HG02759 (cell line): ENCODE data around the gene NPIPA3.
"Not testable (repeated sequence)": the region's sequence is repeated elsewhere in the genome, so short reads cannot be mapped to it uniquely, and the experiment has no call there.

Experiments used
- ATAC-seq: cut with Tn5 transposase; IDR thresholded peaks from one replicate; pipeline ENCODE4 v1.9.1; 2021; ENCODE audit warnings: mild to moderate bottlenecking, moderate library complexity; ENCODE audit not compliant: unreplicated experiment

The NPIPA3 gene

DNA sequence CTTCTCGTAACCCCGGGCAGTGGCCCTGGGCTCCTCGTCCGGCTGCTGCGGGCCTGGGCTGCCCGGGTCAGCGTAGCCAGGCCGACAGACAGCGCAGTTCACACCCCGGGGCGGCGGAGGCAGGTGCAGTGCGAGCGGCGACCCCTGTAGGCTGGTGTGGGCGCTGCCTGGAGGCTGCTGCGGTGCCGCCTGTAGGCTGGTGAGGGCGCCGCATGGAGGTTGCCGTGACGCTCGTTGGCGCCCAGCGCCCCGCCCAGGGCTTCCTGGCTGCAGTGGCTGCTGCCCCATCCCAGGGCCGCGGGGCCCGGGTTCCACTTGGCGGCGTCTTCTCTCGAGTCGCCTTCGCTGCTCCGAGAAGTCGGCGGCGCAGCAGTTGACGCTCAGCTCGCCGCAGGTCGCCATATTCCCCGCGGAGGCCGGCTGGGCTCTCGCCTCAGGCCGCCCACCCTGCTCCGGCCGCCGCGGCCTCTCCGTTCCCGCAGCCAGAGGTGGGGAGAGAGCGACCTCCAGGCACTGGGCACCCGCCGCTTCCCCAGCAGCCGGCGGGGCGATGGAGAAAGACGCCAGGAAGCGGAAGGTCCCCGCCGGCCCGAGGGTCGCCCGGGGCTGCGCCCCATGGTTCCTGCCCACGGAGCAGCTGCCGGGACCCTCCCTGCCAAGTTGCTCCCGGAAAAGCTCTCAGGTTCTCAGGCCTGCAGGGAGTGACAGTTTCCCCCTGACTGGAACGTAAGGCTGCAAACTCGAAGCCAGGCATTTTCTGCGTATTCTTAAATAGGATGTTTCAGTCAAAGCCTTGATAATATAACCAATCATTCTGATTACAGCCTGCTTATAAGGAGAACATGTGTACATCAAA lies at the start of gene NPIPA3:
NPIPA3 (plus strand) TSS at position 256 of the 856 bp plus-strand sequence. CDS start 5,533 bp downstream, outside the sequence.
- peak; percentile 99 for ATAC-seq

DNA sequence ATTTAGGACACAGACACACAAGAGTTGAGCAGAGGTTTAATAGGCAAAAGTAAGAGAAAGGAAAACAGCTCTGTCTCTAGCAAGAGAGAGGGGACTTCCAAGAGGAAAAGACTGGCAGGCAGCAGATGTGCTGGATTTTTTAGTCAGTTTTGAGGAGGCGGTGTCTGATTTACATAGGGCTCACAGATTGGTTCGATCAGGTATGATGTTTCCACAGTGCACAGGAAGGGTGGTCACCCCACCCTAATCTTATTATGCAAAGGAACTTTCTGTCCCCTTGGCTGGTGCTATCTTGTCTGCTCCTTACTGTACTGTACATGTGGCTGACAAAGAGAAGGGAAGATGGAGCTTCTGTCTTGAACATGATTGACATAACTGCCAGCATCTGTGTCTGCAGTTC lies 45.1 kb upstream of the NPIPA3 start:
- ATAC-seq, result peak; percentile 79

DNA sequence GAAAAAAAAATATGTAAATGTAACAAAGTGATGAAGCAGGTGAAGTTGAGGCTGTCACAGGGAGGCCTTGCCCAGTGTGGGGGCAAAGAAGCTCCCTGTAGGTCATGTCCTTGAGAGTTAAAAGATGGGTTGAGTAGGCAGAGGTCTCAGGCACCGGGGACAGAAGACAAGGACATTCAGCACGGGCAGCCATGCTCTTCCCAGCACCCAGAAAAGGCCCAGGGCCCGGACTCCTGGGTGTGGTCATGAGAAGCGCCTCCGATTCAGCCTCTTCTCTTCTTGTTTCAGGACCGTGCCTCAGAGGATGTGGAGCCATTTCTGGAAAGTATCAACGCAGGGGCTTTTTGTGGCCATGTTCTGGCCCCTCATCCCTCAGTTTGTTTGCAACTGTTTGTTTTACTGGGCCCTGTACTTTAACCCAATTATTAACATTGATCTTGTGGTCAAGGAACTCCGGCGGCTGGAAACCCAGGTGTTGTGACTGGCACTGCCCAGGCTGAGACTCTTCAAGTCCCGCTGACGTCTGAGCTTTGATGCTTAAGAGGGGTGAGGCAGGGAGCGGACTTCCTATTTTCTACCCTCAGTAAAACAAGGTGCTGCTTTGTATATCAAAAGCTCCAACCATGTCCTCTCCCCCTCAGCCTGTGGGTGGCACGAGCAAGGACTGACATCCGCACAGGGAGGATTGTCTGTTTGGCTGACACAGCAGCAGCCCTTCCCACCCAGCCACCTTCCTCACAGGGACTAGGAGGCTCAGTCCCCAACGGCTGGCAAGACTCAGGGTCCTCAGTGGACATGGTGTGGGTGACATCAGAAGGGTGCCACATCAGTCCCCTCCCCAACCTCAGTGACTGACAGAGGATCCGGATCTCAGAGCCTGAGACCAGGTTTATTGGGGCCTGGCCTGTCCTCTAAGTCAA lies 35.6 kb upstream of the NPIPA3 start:
- ATAC-seq, result no peak

DNA sequence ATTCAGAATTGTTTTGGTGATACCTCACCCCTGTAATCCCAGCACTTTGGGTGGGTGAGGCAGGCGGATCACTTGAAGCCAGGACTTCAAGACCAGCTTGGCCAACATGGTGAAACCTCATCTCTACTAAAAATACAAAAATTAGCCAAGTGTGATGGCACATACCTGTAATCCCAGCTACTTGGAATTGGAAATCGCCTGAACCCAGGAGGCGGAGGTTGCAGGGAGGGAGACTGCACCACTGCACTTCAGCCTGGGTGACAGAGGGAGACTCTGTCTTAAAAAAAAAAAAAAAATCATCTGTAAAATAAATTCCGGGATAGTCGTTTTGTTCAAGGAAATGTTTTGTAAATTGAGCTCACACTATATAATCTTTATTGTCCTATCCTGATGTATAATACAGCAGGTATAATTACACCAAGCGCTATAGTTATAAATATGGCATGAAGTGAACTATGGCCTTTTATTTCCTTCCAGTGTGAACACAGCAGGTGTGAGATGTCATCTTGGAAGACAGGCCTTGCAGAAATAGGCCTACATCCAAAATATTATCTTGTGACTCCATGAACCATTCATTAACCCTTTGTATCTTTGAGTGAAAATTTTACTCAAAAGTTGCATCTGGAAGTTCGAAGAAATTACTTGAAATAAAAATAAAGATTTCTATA lies 34.5 kb upstream of the NPIPA3 start:
- no peak for ATAC-seq

DNA sequence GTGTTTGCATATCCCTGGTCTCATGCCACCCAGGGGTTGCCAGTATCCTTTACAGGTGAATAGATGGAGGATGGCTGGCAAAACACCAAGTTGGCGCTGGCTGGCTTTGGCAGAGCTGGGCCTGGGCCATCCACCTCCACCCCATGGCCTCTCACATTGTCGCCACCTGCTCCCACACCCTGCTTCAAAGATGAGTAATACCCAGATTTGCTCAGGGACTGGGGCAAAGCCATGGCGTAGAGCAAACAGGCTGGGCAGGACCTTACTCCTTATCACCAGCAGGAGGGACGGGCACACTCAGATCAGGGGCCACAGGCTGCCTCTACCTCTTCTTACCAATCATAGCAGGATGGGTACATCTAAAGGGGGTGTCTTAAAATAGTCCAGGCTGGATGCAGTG lies 33.4 kb upstream of the NPIPA3 start:
- no peak for ATAC-seq

DNA sequence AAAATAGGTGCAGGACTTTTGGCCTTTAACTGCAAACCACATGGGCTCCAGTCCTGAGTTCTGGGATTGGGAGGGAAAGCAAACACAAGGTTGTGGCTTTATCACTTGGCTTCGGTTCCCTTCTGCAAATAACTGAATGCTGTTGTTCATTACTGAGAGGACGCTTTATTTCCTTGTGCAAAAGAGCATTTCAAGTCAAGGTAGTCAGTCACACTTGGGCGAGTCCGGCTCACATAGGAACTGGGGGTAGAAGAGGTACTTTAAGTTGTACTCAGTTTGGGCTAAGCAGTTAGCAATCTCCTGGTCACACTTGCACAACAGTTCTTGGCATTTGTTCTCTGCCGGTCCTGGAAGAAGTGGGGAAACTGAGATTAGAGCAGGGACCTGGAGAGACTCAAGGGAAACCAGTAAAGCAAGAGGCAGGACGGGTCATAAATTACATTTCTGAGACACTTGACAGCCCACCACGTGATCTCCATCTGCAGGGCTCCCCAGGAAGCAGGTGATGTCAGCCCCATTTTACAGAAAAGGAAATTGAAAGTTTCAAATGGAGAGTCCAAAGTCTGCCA lies 30.7 kb upstream of the NPIPA3 start:
- peak; percentile 69 for ATAC-seq

DNA sequence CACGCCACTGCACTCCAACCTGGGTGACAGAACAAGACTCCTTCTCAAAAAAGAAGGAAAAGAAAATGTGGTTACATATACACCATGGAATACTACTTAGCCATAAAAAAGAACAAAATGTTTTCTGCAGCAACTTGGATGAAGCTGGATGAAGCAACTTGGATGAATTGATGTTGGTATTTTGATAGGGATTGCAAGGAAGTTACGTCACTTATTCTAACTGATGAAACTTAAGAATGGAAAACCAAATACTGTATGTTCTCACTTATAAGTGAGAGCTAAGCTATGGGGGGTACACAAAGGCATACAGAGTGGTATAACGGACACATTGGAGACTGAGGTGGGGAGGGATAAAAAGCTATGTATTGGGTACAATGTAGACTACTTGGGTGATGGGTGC lies 26.6 kb upstream of the NPIPA3 start:
- no peak for ATAC-seq

DNA sequence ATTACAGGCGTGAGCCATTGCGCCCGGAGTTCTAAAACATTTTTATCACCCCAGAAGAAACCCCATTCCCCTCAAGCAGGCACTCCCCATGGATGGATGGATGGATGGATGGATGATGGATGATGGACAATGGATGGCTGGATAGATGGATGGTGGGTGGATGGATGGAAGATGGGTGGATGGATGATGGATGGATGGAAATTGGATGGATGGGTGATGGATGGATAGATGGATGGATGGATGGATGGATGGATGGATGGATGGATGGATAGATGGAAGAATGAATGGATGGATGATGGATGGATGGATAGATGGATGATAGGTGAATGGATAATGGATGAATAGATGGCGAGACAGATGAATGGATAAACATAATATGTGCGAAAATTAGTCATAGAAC lies 25.6 kb upstream of the NPIPA3 start:
- no peak for ATAC-seq

DNA sequence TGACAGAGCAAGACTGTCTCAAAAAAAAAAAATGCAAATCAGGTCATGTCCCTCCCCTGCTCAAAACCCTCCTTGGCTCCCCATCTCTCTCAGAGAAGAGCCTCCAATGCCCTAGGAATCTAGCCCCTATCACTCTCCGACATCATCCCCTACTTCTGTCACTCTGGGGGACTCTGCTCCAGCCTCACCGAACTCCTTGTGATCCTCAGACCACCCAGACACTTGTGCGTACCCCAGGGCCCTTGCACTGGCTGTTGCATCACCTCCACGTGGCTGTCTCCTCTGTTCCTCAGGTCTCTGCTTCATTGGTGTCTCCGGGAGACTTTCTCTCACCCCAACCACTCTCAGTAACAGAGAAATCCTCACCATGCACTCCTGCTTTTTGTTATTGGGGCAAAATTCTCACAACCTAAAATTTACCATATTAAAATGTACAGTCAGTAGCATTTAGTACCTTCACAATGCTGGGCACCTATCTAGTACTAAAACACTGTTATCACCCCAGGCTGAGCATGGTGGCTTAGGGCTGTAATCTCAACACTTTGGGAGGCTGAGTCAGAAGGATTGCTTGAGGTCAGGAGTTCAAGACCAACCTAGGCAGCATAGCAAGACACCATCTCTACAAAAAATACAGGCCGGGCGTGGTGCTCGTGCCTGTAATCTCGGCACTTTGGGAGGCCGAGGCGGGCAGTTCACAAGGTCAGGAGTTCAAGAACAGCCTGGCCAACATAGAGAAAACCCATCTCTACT lies 24.3 kb upstream of the NPIPA3 start:
- no peak for ATAC-seq

DNA sequence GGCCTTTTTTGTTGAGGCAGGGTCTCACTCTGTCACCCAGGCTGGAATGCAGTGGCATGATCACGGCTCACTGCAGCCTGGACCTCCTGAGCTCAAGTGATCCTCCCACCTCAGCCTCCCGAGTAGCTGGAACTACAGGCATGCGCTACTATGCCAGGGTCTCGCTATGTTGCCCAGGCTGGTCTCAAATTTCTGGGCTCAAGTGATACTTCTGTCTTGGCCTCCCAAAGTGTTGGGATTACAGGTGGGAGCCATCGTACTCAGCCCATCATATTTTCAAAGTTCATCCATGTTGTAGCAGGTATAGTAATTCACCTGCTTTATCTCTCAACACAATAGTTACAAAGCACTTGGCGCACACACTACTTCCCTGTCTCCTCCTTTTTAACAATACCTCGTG lies 22.8 kb upstream of the NPIPA3 start:
- not testable (repeated sequence) for ATAC-seq

DNA sequence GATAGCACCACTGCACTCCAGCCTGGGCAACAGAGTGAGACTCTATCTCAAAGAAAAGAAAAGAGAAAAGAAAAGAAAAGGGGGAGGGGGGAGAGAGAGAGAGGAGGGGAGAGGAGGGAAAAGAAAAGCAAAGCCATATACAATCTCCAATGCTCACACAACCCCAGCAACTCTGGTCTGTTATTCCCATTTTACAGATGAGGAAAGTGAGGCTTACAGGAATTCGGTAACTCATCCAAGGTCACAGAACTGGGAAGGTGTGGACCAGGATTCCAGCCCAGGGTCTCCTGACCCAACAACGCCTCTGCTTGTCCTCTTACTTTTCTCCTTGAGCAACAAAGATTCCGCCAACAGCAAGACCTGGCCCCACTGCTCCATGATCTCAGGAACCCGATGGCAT lies 22.1 kb upstream of the NPIPA3 start:
- ATAC-seq, result no peak

DNA sequence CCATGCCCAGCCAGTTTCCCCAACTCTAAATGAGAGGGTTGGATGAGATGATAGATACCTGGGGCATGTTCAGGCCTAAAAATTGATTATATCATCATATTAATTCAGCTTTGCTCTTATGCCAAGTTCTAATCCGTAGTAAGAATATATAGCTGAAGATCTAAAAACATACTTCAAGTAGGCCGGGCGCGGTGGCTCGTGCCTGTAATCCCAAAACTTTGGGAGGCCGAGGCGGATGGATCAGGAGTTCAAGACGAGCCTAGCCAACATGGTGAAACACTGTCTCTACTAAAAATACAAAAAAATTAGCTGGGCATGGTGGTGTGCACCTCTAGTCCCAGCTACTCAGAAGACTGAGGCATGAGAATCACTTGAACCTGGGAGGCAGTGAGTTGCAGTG lies 21.1 kb upstream of the NPIPA3 start:
- no peak for ATAC-seq

DNA sequence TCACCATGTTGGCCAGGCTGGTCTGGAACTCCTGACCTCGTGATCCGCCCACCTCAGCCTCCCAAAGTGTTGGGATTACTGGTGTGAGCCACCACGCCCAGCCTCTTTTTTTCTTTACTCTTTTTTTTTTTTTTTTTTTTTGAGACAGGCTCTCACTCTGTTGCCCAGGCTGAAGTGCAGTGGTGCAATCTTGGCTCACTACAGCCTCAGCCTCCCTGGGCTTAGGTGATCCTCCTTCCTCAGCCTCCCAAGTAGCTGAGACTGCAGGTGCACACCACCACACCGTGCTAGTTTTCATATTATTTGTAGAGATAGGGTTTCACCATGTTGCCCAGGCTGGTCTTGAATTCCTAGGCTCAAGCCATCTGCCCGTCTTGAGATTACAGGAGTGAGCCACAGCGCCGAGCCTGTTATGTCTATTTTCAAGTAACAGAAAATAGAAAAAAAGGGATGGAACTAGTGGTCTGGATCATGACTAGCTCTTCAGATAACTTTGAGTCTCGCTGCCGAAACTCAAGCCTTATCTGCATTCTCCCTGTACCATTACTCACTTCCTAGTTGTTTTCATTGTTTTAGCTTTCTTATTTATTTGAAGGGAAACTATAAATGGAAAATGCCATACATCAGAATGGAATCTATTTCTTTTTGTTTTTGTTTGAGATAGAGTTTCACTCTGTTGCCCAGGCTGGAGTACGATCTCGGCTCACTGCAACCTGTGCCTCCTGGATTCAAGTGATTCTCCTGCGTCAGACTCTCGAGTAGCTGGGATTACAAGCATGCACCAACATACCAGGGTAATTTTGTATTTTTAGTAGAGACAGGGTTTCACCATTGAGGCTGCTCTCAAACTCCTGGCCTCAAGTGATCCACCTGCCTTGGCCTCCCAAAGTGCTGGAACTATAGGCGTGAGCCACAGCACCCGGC lies 17.1 kb upstream of the NPIPA3 start:
- ATAC-seq, result not testable (repeated sequence)

DNA sequence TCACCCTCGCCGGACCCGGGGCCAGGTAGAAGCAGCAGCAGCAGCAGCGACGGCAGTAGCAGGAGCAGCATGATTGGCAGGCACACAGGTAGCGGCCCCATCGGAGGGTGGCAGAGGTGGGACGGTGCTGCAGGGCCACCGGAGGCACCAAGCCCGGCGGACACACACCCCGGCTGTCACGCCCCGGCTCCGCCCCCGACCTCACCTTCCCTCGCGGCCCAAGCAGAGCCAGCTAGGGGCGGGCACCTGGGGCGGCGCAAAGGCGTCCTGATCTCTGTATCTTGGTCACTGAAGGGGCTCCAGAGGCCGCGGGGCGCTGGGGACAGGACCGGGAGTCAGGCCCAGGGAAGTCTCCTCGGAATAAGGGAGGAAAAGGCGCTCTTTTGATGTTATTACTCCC lies 9.1 kb upstream of the NPIPA3 start, which contains the start of gene PLA2G10:
PLA2G10 (minus strand) TSS at position 180 of the 400 bp plus-strand sequence; CDS start at position 101, 79 bp downstream.
- ATAC-seq, result not testable (repeated sequence)

DNA sequence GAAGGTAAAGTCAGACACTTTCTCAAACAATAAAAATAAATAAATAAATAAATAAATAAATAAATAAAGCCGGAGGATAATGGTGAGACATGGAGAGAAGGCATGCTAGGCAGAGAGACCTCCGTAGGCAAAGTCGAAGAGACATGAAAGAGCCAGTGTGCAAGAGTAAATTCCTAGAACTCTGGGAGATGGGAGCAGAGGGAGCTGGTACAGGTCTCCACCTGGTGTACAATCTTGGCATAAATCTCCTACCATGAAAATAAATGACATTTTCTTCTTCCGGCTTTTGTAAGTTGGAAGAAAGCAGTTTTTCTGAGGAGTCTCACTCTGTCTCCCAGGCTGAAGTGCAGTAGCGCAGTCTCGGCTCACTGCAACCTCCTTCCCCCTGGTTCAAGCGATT lies 1.4 kb upstream of the NPIPA3 start:
- not testable (repeated sequence) for ATAC-seq

DNA sequence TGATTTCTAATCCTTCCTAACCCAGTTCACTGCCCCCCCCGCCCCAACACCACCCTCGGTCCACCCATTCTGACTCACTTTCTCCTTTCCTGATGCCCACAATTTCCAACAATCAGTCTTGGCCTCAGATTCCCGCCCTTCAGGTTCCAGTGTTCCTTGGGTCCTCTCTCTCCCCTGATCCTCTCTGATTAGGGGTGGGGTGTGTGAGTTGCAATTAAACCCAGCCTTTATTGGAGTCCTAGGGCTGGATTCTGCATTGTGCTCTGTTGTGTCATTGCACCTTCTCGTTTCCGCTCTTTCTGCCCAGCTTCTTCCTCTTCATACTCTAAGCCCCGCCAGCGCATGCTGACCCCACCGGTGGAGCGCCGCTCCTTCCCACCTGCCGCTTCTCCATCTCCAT lies 539 bp upstream of the NPIPA3 start:
- not testable (repeated sequence) for ATAC-seq

DNA sequence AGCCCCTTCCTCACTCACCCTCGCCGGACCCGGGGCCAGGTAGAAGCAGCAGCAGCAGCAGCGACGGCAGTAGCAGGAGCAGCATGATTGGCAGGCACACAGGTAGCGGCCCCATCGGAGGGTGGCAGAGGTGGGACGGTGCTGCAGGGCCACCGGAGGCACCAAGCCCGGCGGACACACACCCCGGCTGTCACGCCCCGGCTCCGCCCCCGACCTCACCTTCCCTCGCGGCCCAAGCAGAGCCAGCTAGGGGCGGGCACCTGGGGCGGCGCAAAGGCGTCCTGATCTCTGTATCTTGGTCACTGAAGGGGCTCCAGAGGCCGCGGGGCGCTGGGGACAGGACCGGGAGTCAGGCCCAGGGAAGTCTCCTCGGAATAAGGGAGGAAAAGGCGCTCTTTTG lies 30.0 kb downstream of the NPIPA3 start:
- ATAC-seq, result not testable (repeated sequence)

DNA sequence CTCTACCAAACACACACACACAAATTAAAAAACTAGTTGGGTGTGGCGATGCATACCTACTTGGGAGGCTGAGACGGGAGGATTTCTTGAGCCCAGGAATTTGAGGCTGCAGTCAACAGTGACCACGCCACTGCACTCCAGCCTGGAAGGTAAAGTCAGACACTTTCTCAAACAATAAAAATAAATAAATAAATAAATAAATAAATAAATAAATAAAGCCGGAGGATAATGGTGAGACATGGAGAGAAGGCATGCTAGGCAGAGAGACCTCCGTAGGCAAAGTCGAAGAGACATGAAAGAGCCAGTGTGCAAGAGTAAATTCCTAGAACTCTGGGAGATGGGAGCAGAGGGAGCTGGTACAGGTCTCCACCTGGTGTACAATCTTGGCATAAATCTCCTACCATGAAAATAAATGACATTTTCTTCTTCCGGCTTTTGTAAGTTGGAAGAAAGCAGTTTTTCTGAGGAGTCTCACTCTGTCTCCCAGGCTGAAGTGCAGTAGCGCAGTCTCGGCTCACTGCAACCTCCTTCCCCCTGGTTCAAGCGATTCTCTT lies 37.7 kb downstream of the NPIPA3 start:
- ATAC-seq, result not testable (repeated sequence)

DNA sequence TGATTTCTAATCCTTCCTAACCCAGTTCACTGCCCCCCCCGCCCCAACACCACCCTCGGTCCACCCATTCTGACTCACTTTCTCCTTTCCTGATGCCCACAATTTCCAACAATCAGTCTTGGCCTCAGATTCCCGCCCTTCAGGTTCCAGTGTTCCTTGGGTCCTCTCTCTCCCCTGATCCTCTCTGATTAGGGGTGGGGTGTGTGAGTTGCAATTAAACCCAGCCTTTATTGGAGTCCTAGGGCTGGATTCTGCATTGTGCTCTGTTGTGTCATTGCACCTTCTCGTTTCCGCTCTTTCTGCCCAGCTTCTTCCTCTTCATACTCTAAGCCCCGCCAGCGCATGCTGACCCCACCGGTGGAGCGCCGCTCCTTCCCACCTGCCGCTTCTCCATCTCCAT lies 38.6 kb downstream of the NPIPA3 start:
- not testable (repeated sequence) for ATAC-seq
